Superior temporal gyrus (tissue), 1 donor: ENCODE data around the gene IFT88.

Source experiments
- DNase-seq: peaks from one replicate; pipeline ENCODE4 v3.0.0-alpha.2; 2016; ENCODE audit errors: extremely low spot score

The IFT88 gene

GRCh38 chr13:20565115-20565736 lies 1.7 kb upstream of the IFT88 start:
- no peak for DNase-seq

DNA sequence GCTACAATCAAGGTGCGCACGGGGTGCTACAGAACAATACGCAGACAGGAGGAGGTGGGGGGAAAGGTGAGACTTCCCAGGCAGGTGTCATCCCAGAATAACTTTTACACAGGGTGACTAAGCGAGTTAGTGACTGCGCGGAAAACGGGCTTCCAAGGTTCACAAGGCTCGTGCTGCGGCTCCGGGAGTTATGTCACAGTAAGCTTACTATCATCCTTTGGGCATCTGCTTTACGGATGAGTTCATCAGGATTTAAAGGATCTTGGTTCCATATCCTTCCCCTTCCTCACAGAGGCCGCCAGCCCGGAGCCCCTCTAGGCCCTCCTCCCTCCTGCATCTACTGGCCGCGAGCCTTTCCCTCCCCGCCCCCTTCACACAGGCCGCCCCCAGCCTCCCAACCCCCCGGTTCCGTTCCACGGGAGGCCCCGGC lies 474 bp upstream of the IFT88 start:
- peak; percentile 70 for DNase-seq

GRCh38 chr13:20567881-20568528 lies 1.0 kb downstream of the IFT88 start:
- no peak for DNase-seq

DNA sequence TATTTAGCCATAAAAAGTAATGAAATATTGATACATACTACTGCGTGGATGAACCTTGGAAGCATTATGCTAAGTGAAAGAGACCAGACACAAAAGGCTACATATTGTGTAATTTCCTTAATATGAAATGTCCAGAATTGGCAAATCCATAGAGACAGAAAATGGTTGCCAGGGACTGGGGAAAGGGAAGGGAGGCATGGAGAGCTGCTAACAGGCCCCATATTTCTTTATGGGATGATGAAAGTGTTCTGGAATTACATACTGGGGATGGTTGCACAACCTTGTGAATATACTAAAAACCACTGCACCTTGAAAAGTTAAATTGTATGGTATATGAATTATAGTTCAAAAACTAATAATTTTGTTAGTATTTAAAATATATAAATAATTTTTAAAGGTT lies 3.6 kb downstream of the IFT88 start:
- no peak for DNase-seq

DNA sequence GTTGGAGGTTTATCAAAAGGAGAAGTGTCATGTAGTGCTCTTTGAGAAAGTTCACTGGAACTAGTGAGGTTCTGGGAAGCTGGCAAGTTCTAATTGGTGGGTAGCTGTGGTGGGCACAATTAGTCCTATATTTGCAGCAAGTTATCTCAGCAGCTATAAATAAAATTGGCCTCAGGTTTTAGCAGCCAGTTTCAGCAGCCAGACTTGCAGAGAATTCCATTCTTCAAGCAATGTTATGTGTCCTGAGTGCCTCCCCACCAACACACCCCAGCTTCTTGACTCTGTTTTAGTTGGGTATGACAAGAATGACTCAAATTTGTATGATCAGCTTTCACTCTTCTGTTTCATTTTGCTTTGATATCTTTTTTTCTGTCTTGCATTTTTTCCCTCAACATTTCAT lies 4.7 kb downstream of the IFT88 start:
- no peak for DNase-seq

DNA sequence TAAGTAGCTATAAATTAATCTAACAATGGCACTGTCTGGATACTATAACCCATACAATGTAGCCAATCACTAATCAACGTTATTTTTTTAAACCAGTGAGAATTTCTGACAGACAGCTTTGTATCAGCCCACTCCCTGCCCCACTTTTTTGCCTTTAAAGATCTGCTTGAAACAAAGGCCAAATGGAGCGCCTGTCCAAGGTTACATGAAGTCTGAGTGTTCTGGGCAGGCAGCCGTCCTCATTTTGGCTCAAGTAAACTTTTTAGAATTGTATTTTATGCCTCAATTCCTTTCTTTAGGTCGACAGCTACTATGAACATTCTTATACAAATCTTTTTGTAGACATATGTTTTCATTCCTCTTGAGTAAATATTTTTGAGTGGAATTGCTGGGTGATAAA lies 6.2 kb downstream of the IFT88 start:
- no peak for DNase-seq

GRCh38 chr13:20573636-20574035 lies 6.7 kb downstream of the IFT88 start:
- no peak for DNase-seq

- no peak for DNase-seq
Measured at GRCh38 chr13:20579191-20579590, 12.2 kb downstream of the IFT88 start.

DNA sequence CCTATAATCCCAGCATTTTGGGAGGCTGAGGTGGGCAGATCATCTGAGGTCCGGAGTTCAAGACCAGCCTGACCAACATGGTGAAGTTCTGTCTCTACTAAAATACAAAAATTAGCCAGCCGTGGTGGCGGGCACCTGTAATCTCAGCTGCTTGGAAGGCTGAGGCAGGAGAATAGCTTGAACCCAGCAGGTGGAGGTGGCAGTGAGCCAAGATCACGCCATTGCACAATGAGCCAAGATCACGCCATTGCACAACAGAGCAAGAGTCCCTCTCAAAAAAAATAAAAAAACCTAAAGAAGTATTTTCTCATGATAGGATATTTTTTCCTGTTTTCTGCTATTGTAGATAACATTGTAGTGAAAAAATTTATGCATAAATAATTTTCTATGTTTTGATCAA lies 13.3 kb downstream of the IFT88 start:
- DNase-seq: no peak

DNA sequence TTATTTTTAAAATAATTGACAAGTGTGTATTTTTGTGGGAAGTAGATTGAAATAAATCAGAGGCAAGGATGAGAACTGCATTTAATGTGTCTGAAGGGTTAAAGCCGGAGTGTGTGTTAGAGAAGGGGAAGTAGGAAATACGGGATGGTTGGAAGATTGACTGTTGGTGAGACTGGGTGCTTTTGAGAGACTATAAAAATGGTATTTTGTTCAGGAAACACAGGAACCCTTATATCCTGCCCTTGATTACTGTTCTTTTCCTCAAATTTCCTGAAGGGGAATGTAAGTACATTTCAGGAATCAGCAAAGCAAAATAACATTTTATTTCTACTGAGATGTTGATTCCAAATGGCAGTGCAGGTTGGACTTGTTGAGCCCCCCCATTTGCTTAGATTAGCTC lies 15.1 kb downstream of the IFT88 start:
- no peak for DNase-seq

DNA sequence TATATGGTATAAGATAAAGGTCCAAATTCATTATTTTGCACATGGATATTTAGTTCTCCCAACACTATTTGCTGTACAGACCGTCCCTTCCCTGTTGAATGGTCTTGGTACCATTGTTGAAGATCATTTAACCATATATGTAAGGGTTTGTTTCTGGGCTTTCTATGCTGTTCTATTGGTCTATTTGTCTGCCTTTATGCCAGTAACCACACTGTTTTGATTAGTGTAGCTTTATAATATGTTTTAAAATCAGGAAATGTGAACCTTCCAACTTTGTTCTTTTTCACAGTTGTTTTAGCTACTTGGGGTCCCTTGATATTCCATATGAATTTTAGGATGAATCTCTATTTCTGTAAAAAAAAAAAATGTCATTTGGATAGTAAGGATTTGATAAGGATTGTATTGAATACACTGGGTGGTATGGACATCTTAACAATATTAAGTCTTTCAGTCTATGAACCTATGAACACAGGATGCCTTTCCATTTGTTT lies 16.9 kb downstream of the IFT88 start:
- no peak for DNase-seq

GRCh38 chr13:20585371-20585770 lies 18.4 kb downstream of the IFT88 start:
- no peak for DNase-seq

- no peak for DNase-seq
Measured at GRCh38 chr13:20588529-20589110, 21.7 kb downstream of the IFT88 start.

DNA sequence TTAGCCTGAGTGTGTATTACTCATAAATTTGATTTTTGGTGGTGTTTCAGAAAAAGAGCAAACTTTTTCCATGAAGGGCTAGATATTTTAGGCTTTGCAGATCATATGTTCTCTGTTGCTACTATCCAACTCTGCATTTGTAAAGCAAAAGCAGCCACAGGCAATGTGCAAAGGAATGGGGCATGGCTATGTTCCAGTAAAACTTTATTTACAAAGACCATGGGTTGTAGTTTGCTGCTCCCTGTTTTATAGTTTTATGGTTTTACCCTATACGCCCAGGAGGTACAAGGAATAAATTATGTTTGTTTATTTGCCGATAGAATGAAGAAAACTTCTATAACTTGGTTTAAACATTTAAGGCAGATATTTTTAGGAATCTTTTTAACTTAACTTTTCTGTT lies 23.6 kb downstream of the IFT88 start:
- no peak for DNase-seq

- DNase-seq: no peak
Measured at GRCh38 chr13:20592606-20593005, 25.6 kb downstream of the IFT88 start.

DNA sequence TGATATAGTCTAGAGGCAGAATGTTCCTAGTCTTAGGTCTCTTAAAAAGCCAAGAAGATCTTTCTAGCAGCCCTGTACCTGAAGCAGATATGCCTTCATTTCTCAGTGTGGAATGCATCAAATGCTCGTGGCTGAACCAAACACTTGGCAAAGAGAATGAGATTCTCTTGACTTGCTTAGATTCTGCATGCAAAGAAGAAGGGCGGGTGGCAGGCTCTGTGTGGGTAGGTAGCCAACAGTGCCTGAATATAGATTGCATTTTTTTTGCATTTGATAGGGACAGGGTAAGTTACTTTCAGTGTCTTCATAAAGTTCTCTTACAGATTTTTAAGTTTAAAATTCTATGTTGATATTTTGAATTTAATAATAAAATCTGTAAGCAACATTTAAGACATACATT lies 27.3 kb downstream of the IFT88 start:
- no peak for DNase-seq

DNA sequence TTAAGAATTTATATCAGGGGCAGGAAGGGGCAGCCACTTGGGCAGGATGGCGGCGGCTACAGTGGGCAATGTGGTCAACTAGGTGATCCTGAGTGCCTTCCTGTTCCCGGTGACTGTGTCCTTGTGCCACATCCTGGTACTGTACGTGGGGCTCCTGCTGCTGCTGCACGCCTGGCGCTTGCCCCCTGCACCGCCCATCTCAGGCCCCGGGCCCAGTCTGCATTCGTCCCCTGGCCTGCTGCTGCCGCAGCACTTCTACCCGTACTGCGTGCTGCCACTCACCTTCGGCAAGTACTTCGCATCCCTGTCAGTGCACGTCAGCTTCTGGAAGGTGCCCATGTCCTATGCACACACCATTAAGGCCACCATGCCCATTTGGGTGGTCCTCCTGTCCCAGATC lies 40.1 kb downstream of the IFT88 start:
- DNase-seq: no peak

DNA sequence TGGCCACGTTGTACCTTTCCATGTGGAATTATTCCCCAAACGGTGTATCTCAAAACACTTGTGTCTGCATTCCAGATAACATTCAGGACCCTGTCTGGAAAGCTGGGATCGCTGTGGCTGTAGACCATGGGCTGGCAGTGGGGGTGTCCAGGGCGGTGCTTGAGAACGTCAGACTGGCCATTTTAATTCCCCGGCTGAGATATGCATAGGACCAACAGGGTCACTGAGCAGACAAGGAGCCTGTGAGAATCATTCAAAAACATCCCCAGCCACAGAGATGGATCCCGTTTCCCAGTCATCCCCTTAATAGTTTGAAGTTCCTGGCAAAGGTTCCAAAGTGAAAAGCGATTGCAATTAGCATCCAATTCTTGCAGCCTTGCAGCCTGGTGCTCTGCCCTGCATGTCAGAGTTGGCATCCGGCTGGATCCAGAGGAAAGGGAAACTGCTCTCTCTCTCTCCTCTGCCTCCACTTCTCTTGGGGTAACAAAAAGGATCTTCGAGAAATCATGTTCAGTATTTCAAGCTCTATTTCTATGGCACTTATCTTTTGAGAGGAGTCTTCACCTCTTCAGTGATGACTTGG lies 41.6 kb downstream of the IFT88 start:
- DNase-seq: peak; percentile 76

- peak; percentile 46 for DNase-seq
Measured at GRCh38 chr13:20609145-20609544, 42.2 kb downstream of the IFT88 start.

- DNase-seq: no peak
Measured at GRCh38 chr13:20610006-20610405, 43.0 kb downstream of the IFT88 start.

DNA sequence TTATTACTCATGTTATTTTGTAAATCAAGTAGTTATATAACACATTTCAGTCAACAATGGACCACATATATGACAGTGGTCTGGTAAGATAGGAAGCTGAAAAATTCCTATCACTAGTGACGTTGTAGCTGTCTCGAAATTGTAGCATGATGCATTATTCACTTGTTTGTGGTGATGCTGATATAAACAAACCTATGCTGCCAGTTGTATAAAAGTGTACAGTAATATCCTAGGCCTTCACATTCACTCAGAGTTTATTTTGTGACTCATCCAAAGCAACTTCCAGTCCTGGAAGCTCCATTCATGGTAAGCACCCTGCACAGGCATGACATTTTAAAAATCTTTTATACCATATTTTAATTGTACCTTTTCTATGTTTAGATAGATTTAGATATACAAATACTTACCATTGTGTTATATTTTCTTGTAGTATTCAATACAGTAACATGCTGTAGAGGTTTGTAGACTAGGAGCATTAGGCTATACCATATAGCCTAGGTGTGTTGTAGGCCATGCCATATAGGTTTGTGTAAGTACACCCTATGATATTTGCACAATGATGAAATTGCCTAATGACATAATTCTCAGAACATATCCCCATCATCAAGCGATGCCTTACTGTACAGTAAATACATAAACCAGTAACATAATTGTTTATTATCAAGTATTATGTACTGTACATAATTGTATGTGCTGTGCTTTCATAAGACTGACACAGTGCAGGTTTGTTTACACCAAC lies 49.3 kb downstream of the IFT88 start:
- DNase-seq: no peak

DNA sequence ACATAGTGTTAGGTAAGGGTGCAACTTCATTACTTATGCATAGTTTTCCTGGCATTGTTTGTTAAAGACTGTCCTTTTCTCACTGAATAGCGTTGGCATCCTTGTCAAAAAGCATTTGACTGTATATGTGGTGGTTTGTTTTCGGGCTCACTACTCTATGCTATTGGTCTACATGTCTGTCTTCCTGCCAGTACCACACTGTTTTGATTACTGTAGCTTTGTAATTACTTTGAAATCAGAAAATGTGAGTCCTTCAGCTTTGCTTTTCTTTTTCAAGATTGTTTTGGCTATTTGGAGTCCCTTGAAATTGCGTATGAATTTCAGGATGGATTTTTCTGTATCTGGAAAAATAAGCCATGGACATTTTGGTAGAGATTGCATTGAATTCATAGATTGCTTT lies 56.0 kb downstream of the IFT88 start:
- DNase-seq: no peak
